Central memory CD8-positive, alpha-beta T cell (primary cell): ENCODE data around the gene TEX13C.

ENCODE experiments used
- ATAC-seq: fragments of 150-1000 bp; cut with Tn5 transposase; replicated peaks from 2 replicates; pipeline ENCODE4 v1.10.0; 2022; ENCODE audit warnings: mild to moderate bottlenecking, moderate FRiP score, moderate number of reproducible peaks; ENCODE audit not compliant: poor library complexity, severe bottlenecking; ENCODE audit errors: extremely low read depth
- DNase-seq, 2 donors: peaks; one replicate each; pipeline ENCODE4 v3.0.0; 2021; ENCODE audit warnings: low spot score in 2 of 2
- H3K27ac Mint-ChIP-seq: one replicate; pipeline ENCODE4 v1.8.0; 2022; ENCODE audit warnings: low read depth, mild to moderate bottlenecking, moderate library complexity, mixed read lengths
- H3K27me3 Mint-ChIP-seq: one replicate; pipeline ENCODE4 v1.8.0; 2022; ENCODE audit warnings: mixed read lengths
- H3K36me3 Mint-ChIP-seq: one replicate; pipeline ENCODE4 v1.8.0; 2022; ENCODE audit warnings: mild to moderate bottlenecking, moderate library complexity, mixed read lengths; ENCODE audit not compliant: insufficient read depth
- H3K4me1 Mint-ChIP-seq: one replicate; pipeline ENCODE4 v1.8.0; 2022; ENCODE audit warnings: mixed read lengths
- H3K4me3 Mint-ChIP-seq: one replicate; pipeline ENCODE4 v1.8.0; 2022; ENCODE audit warnings: mild to moderate bottlenecking, moderate library complexity, mixed read lengths
- H3K9me3 Mint-ChIP-seq: one replicate; pipeline ENCODE4 v1.8.0; 2022; ENCODE audit warnings: mixed read lengths

Gene TEX13C

GRCh38 chrX:125322431-125322830 lies 2.8 kb downstream of the TEX13C start:
- DNase-seq = no peak
- no peaks in the 10 kb centered on the region for H3K4me1 Mint-ChIP-seq
- no peaks in the 10 kb centered on the region for H3K9me3 Mint-ChIP-seq
- no peak for ATAC-seq
- H3K27me3 Mint-ChIP-seq = no peaks in the 10 kb centered on the region
- no peak overlapping the region for H3K27ac Mint-ChIP-seq
- H3K36me3 Mint-ChIP-seq = no peaks in the 10 kb centered on the region
- no peak overlapping the region for H3K4me3 Mint-ChIP-seq

- H3K36me3 Mint-ChIP-seq = no peaks in the 10 kb centered on the region
- no peaks in the 10 kb centered on the region for H3K4me1 Mint-ChIP-seq
- DNase-seq (no peak), ATAC-seq (no peak)
- H3K27me3 Mint-ChIP-seq = no peaks in the 10 kb centered on the region
- H3K27ac Mint-ChIP-seq = no peak overlapping the region
- no peak overlapping the region for H3K4me3 Mint-ChIP-seq
- no peaks in the 10 kb centered on the region for H3K9me3 Mint-ChIP-seq
Observed at GRCh38 chrX:125326599-125326998, 6.9 kb downstream of the TEX13C start.

- Mint-ChIP-seq H3K4me1 (no peaks in the 10 kb centered on the region), H3K27ac (no peak overlapping the region), H3K9me3 (no peaks in the 10 kb centered on the region), H3K36me3 (no peaks in the 10 kb centered on the region), H3K4me3 (no peak overlapping the region), H3K27me3 (no peaks in the 10 kb centered on the region)
- ATAC-seq (no peak), DNase-seq (no peak)
Observed at GRCh38 chrX:125327891-125328290, 8.2 kb downstream of the TEX13C start.

- Mint-ChIP-seq H3K4me3 (no peak overlapping the region), H3K27ac (no peak overlapping the region), H3K27me3 (no peaks in the 10 kb centered on the region), H3K4me1 (no peaks in the 10 kb centered on the region), H3K9me3 (no peaks in the 10 kb centered on the region), H3K36me3 (no peaks in the 10 kb centered on the region)
- ATAC-seq = no peak
- no peak for DNase-seq
Observed at GRCh38 chrX:125333583-125333982, 13.9 kb downstream of the TEX13C start.

GRCh38 chrX:125340490-125340889 lies 20.8 kb downstream of the TEX13C start:
- H3K27me3 Mint-ChIP-seq = no peaks in the 10 kb centered on the region
- H3K4me3 Mint-ChIP-seq = no peak overlapping the region
- H3K36me3 Mint-ChIP-seq = peaks cover 1% of the 10 kb centered on the region
- no peak overlapping the region for H3K27ac Mint-ChIP-seq
- no peak for ATAC-seq
- DNase-seq = no peak
- H3K4me1 Mint-ChIP-seq = no peaks in the 10 kb centered on the region
- H3K9me3 Mint-ChIP-seq = no peaks in the 10 kb centered on the region

GRCh38 chrX:125374169-125374568 lies 54.5 kb downstream of the TEX13C start:
- H3K27ac Mint-ChIP-seq = no peak overlapping the region
- H3K9me3 Mint-ChIP-seq = no peaks in the 10 kb centered on the region
- H3K27me3 Mint-ChIP-seq = no peaks in the 10 kb centered on the region
- no peak overlapping the region for H3K4me3 Mint-ChIP-seq
- ATAC-seq (no peak), DNase-seq (no peak)
- no peaks in the 10 kb centered on the region for H3K4me1 Mint-ChIP-seq
- no peaks in the 10 kb centered on the region for H3K36me3 Mint-ChIP-seq
